HepG2 (cell line): ENCODE measurements around the gene CRY1. TPM values are rescaled to one million over a fixed set of nuclear protein-coding genes. Genes with fewer than 3 reads are reported as not detected.
"Not testable (repeated sequence)": the region's sequence is repeated elsewhere in the genome, so short reads cannot be mapped to it uniquely, and the experiment has no call there.

Experiments used
- ATAC-seq: fragments of 200-7000 bp; cut with Tn5 transposase; 3 replicates; pipeline ENCODE4 v1.9.1; 2020; ENCODE audit warnings: mild to moderate bottlenecking, moderate library complexity
- BruUV-seq: library from RNA; stranded (reverse); fragments of 400-500 nt; replicated peaks from 2 replicates; lab custom pipeline; 2021; lab: Mats Ljungman, UMichigan
- CTCF ChIA-PET: fragments of 300-600 bp; formaldehyde crosslinking; extraction: SDS; loops from one replicate; lab custom pipeline; 2021; ENCODE audit warnings: low total read pairs, inconsistent platforms, low intra/inter-chr PET ratio; lab: Yijun Ruan, JAX
- POLR2A ChIA-PET: fragments of 350-600 bp; sonication (Branson Sonifier 250); formaldehyde crosslinking; loops from one replicate; lab custom pipeline; 2020; ENCODE audit warnings: antibody characterized with exemption, inconsistent platforms; lab: Yijun Ruan, JAX
- DNase-seq: peaks from one replicate; pipeline ENCODE4 v3.0.0-alpha.2; 2015; ENCODE audit warnings: low spot score
- FAIRE-seq: peaks from 3 replicates; lab custom pipeline; 2011; peaks lifted over from hg19 to GRCh38; lab: Jason Lieb, UNC
- H2AFZ ChIP-seq: one replicate; pipeline ENCODE4 v1.6.1; 2011; ENCODE audit warnings: low read length, inconsistent platforms
- H3K27ac ChIP-seq: fragments of 300-600 bp; 3 replicates; pipeline ENCODE4 v1.8.0; 2011; ENCODE audit warnings: mixed run types, mild to moderate bottlenecking, mixed read lengths, low read length, inconsistent platforms; ENCODE audit not compliant: insufficient read depth; ENCODE audit errors: extremely low read length
- H3K27me3 ChIP-seq, 2 experiments: fragments of 200-600 bp in 1 of 2; 2 replicates in 1 of 2; 3 replicates in 1 of 2; pipeline versions ENCODE4 v1.6.0 to v1.8.0; 2011; ENCODE audit warnings: low read length in 2 of 2, mild to moderate bottlenecking in 2 of 2, moderate library complexity in 2 of 2, inconsistent platforms in 1 of 2; ENCODE audit not compliant: insufficient read depth in 2 of 2, control insufficient read depth in 1 of 2
- H3K36me3 ChIP-seq, 2 experiments: fragments of 200-600 bp in 1 of 2; replicated peaks in 1 of 2; 2 replicates in 1 of 2; 3 replicates in 1 of 2; pipeline versions ENCODE4 v1.5.1 to v1.8.0; 2011; ENCODE audit warnings: low read length in 2 of 2, inconsistent platforms in 1 of 2; ENCODE audit not compliant: insufficient read depth in 2 of 2, control insufficient read depth in 1 of 2
- H3K4me1 ChIP-seq: 2 replicates; pipeline ENCODE4 v1.5.1; 2012; ENCODE audit warnings: low read length, inconsistent platforms; ENCODE audit not compliant: insufficient read depth
- H3K4me2 ChIP-seq: 2 replicates; pipeline ENCODE4 v1.6.0; 2011; ENCODE audit warnings: low read depth, low read length, inconsistent platforms
- H3K4me3 ChIP-seq, 3 experiments: fragments of 200-600 bp in 1 of 3; sonication (generic), shearing (Covaris generic) in 1 of 3; replicated peaks in 1 of 3; 2 replicates each; pipeline ENCODE4 v1.5.1; 2011 to 2016; ENCODE audit warnings: low read length in 3 of 3, inconsistent platforms in 2 of 3, low read depth in 2 of 3, mild to moderate bottlenecking in 2 of 3, control low read depth in 1 of 3, mixed read lengths in 1 of 3; ENCODE audit not compliant: insufficient read depth in 1 of 3
- H3K79me2 ChIP-seq: one replicate; pipeline ENCODE4 v1.6.1; 2011; ENCODE audit warnings: low read length, inconsistent platforms; ENCODE audit not compliant: insufficient read depth
- H3K9ac ChIP-seq: 2 replicates; pipeline ENCODE4 v1.6.0; 2011; ENCODE audit warnings: mild to moderate bottlenecking, low read depth, low read length, inconsistent platforms; ENCODE audit not compliant: insufficient read depth
- H3K9me3 ChIP-seq: 2 replicates; pipeline ENCODE4 v1.5.1; 2012; ENCODE audit warnings: mild to moderate bottlenecking, low read length
- H4K20me1 ChIP-seq: 2 replicates; pipeline ENCODE4 v1.6.0; 2011; ENCODE audit warnings: inconsistent platforms, mild to moderate bottlenecking, low read length, moderate library complexity; ENCODE audit not compliant: insufficient read depth
- AKAP8 ChIP-seq: sonication (generic); formaldehyde crosslinking; IDR thresholded peaks from 2 replicates; pipeline ENCODE4 v1.5.1; 2020; ENCODE audit warnings: mild to moderate bottlenecking, missing genetic modification reagents
- BCL6 ChIP-seq: IDR thresholded peaks from 2 replicates; pipeline ENCODE4 v1.6.1; 2016; ENCODE audit warnings: missing genetic modification reagents, missing compliant biosample characterization
- FOXM1 ChIP-seq: sonication (generic); formaldehyde crosslinking; IDR thresholded peaks from 2 replicates; pipeline ENCODE4 v1.5.0; 2020; ENCODE audit warnings: missing genetic modification reagents
- GTF3A ChIP-seq: sonication (generic); formaldehyde crosslinking; conservative IDR thresholded peaks from 2 replicates; pipeline ENCODE4 v1.4.0; 2020; ENCODE audit warnings: mild to moderate bottlenecking, missing genetic modification reagents
- POLR2G ChIP-seq: fragments of 200-400 bp; formaldehyde crosslinking; IDR thresholded peaks from 2 replicates; pipeline ENCODE4 v1.6.1; 2018; ENCODE audit warnings: mild to moderate bottlenecking, low read depth, low read length, moderate library complexity
- RFX1 ChIP-seq: fragments of 450-650 bp; IDR thresholded peaks from 2 replicates; pipeline ENCODE4 v1.6.1; 2017
- RORA ChIP-seq: sonication (generic); formaldehyde crosslinking; IDR thresholded peaks from 2 replicates; pipeline ENCODE4 v1.5.0; 2020; ENCODE audit warnings: mild to moderate bottlenecking, missing genetic modification reagents, moderate library complexity
- SKI ChIP-seq: fragments of 450-650 bp; IDR thresholded peaks from one replicate; pipeline ENCODE4 v1.6.1; 2018; ENCODE audit warnings: mild to moderate bottlenecking; ENCODE audit not compliant: partially characterized antibody
- SSRP1 ChIP-seq: IDR thresholded peaks from 2 replicates; pipeline ENCODE4 v1.6.1; 2016; ENCODE audit warnings: control low read depth
- TBL1XR1 ChIP-seq: fragments of 150-350 bp; IDR thresholded peaks from 2 replicates; pipeline ENCODE4 v1.6.1; 2014; ENCODE audit warnings: borderline replicate concordance, low read length; ENCODE audit not compliant: partially characterized antibody
- ZFAT ChIP-seq: sonication (generic); formaldehyde crosslinking; conservative IDR thresholded peaks from 2 replicates; pipeline ENCODE4 v1.8.1; 2023; ENCODE audit warnings: missing genetic modification reagents, inconsistent platforms
- ZNF644 ChIP-seq: IDR thresholded peaks from 2 replicates; pipeline ENCODE4 v1.6.1; 2016; ENCODE audit warnings: low read depth
- ZNF747 ChIP-seq: sonication (generic); formaldehyde crosslinking; IDR thresholded peaks from 2 replicates; pipeline ENCODE4 v1.8.1; 2023; ENCODE audit warnings: missing genetic modification reagents, mild to moderate bottlenecking, borderline replicate concordance
- WGBS: methylation state at CpG from one replicate; pipeline ENCODE4 v1.1.6; 2017; ENCODE audit warnings: low lambda C conversion rate; 5-methylcytosine and 5-hydroxymethylcytosine counted together
- in situ Hi-C: cut with HindIII; loops from 2 replicates; pipeline ENCODE4 v1.10.0; 2017; ENCODE audit warnings: low pct_unique_long_range_greater_than_20kb; ENCODE audit not compliant: extremely low pct_ligation_motif_present
- intact Hi-C: fragments of 100-400 bp; cut with micrococcal nuclease; formaldehyde crosslinking; loops from one replicate; pipeline ENCODE4 v1.10.0; 2022; ENCODE audit not compliant: unreplicated experiment
- polyA plus RNA-seq, 8 experiments: library from polyadenylated mRNA; depleted of rRNA in 3 of 8; stranded (reverse) in 7 of 8; unstranded in 1 of 8; fragments of >200 nt; fragmentation: Illumina TruSeq in 4 of 8; extraction: Trizol in 4 of 8; gene quantifications; 2 replicates each; pipeline versions ENCODE4 v1.2.1 to v1.2.3, GENCODE V29; 2011 to 2016; ENCODE audit warnings: low read depth in 4 of 8, missing spikeins in 1 of 8, mixed read lengths in 1 of 8; ENCODE audit not compliant: insufficient read depth in 1 of 8
- total RNA-seq, 5 experiments: library from RNA; depleted of rRNA; stranded (reverse); fragments of >200 nt; fragmentation: Illumina TruSeq; extraction: Trizol; gene quantifications; 2 replicates each; pipeline ENCODE4 v1.2.3, GENCODE V29; 2016; ENCODE audit warnings: low read depth in 1 of 5
- TF ChIP-seq, protein P1 (sequence below): sonication (generic); formaldehyde crosslinking; IDR thresholded peaks from 2 replicates; pipeline ENCODE4 v1.4.0; 2020; ENCODE audit warnings: low read depth, mild to moderate bottlenecking, missing genetic modification reagents

The CRY1 gene
- total and polyA plus RNA-seq, 2 of the 13 experiments (the other 11 are each of a cell fraction or from before 2014, with no cell fraction given) = 11.4 to 13.9 TPM

DNA sequence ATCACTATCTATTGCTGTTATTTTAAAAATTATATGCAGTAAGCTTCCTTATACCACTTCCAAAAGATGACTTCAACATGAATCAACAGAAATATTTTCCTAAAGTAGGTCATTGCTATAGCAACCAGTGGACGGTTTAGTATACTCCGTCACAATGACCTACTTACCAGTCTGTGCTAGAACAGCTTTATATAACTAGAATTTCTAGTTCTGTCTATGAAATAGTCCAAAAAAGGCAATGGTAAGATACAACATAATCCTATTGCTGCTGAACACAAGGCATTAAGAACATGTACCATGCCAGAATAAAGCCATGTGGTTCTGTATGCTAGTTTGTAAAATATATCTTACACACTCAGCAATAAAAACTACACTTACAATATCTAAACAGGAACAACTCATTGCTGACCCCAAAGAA lies 65.7 kb downstream of the CRY1 start (continued):
- TF ChIP-seq ZNF644 (no peak), SKI (peak; percentile 53), RORA (CRISPR knock-in tag) (peak; percentile 89; the same call in 1 of the 2 replicates), POLR2G (no peak), RFX1 (peak; percentile 66), TBL1XR1 (peak; percentile 85), SSRP1 (no peak), BCL6 (0 out of 2 replicates have a peak, but pooled peaks have one; percentile 23)

DNA sequence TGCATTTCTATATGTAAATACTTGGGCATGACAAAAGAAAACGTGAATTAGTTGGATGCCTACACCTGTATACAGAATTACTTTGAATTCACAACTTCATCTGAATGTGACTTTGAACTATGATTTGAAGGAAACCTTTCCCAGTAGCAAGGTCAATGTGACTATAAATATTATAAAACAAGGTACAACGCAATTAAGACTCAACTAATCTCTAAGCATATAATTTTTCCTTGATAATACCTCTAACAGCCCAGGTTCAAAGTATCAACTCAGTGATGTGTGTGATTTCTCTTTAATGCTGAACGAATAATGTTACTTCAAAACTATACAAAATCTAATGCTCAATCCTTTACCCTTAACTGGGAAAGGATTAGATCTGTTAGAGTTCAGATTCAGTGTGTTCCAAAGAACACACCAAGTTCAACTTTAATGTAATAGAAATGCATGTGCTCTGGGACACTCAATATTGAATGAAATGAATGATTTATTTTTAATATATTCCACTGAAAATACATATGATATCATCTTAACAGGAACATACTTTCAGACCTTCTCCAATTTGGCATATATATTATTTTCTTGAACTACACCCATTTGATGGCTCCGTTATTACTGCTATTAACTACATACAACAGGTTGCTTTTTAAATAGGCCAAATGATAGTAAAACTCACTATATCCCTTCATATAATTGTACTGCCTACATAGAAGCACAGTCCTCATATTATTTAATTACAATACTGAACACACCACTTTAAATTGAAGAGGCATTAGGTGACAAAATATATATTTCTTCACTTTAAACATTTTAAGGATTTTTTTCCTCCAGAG lies 66.3 kb downstream of the CRY1 start:
- DNase-seq (no peak), FAIRE-seq (no peak)
- Histone ChIP-seq H3K79me2 (peaks cover 7% of the 10 kb centered on the region), H3K27ac (peak overlapping the region; percentile 42), H3K9ac (no peak overlapping the region), H3K27me3 (no peaks in the 10 kb centered on the region), H2AFZ (no peak overlapping the region)
- CTCF ChIA-PET = no interaction called here
- intact Hi-C loops = no loop called here
- TF ChIP-seq GTF3A (CRISPR knock-in tag) (no peak), ZNF747 (CRISPR knock-in tag) (no peak), ZFAT (CRISPR knock-in tag) (no peak), FOXM1 (CRISPR knock-in tag) (no peak), AKAP8 (CRISPR knock-in tag) (no peak)
- TF ChIP-seq, protein P1, sequence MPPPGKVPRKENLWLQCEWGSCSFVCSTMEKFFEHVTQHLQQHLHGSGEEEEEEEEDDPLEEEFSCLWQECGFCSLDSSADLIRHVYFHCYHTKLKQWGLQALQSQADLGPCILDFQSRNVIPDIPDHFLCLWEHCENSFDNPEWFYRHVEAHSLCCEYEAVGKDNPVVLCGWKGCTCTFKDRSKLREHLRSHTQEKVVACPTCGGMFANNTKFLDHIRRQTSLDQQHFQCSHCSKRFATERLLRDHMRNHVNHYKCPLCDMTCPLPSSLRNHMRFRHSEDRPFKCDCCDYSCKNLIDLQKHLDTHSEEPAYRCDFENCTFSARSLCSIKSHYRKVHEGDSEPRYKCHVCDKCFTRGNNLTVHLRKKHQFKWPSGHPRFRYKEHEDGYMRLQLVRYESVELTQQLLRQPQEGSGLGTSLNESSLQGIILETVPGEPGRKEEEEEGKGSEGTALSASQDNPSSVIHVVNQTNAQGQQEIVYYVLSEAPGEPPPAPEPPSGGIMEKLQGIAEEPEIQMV (CRISPR knock-in tag) = no peak
- TF ChIP-seq, all 625 proteins: peak for 0
- in situ Hi-C loops = no loop called here
- Histone ChIP-seq H3K4me2 (no peak overlapping the region), H4K20me1 (no peaks in the 10 kb centered on the region), H3K4me1 (peaks cover 22% of the 10 kb centered on the region), H3K36me3 (no peaks in the 10 kb centered on the region), H3K9me3 (no peaks in the 10 kb centered on the region), H3K4me3 (no peak overlapping the region)
- WGBS = 94% methylated on average over 4 of the region's 4 CpGs
- no peak for ATAC-seq
- no TSS peak for BruUV-seq
- POLR2A ChIA-PET = no interaction called here

DNA sequence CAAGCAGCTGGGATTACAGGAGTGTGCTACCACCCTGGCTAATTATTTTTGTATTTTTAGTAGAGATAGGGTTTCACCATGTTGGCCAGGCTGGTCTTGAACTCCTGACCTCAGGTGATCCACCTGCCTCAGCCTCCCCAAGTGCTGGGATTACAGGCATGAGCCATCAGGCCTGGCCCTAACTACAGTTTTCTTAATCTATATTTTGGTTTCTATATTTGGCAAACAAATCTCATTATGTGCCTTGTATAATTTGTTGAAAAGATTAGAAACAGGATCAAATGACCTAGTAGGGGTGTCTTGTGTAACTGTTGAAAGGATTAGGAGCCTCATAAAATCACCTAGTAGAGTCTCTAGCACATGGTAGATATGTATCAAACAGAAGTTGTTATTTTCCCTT lies 67.0 kb downstream of the CRY1 start:
- H3K4me1 ChIP-seq = peaks cover 22% of the 10 kb centered on the region
- POLR2A ChIA-PET, ATAC-seq, H3K9ac ChIP-seq, H3K79me2 ChIP-seq, CTCF ChIA-PET, H3K4me2 ChIP-seq, FAIRE-seq, in situ Hi-C loops, H2AFZ ChIP-seq, H3K27ac ChIP-seq, H3K9me3 ChIP-seq, H4K20me1 ChIP-seq, intact Hi-C loops, DNase-seq, BruUV-seq, H3K27me3 ChIP-seq, H3K36me3 ChIP-seq, H3K4me3 ChIP-seq: not testable (repeated sequence)
